Gastrocnemius medialis (tissue), 4 donors: ENCODE results near the gene KAT8.

Experiments used
- POLR2A ChIP-seq, 2 donors: fragments of 450-650 bp; IDR thresholded peaks; one replicate each; pipeline ENCODE4 v1.6.1; 2017; ENCODE audit warnings: antibody characterized with exemption in 2 of 2, mild to moderate bottlenecking in 2 of 2, moderate library complexity in 2 of 2
- TF ChIP-seq, protein P1 (sequence below), 5 experiments: fragments of 450-650 bp in 3 of 5; fragments of 200-600 bp in 2 of 5; sonication (generic) in 2 of 5; IDR thresholded peaks in 4 of 5; conservative IDR thresholded peaks in 1 of 5; 1 replicate in 4 of 5; 2 replicates in 1 of 5; pipeline ENCODE4 v1.5.1; 2016 to 2019; ENCODE audit warnings: antibody characterized with exemption in 5 of 5, mild to moderate bottlenecking in 3 of 5, moderate library complexity in 3 of 5

GRCh38 chr16:31177136-31177535 is 59.7 kb downstream of the KAT8 start:
- TF ChIP-seq, protein P1, sequence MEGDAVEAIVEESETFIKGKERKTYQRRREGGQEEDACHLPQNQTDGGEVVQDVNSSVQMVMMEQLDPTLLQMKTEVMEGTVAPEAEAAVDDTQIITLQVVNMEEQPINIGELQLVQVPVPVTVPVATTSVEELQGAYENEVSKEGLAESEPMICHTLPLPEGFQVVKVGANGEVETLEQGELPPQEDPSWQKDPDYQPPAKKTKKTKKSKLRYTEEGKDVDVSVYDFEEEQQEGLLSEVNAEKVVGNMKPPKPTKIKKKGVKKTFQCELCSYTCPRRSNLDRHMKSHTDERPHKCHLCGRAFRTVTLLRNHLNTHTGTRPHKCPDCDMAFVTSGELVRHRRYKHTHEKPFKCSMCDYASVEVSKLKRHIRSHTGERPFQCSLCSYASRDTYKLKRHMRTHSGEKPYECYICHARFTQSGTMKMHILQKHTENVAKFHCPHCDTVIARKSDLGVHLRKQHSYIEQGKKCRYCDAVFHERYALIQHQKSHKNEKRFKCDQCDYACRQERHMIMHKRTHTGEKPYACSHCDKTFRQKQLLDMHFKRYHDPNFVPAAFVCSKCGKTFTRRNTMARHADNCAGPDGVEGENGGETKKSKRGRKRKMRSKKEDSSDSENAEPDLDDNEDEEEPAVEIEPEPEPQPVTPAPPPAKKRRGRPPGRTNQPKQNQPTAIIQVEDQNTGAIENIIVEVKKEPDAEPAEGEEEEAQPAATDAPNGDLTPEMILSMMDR (IDR thresholded peaks at IDR 0.05 in 4 of 5, conservative IDR thresholded peaks at IDR 0.05 in 1 of 5): no peak
- no peak for TF ChIP-seq POLR2A (IDR thresholded peaks at IDR 0.05)
